HG03520 (cell line): ENCODE results near the gene ZNF385A.

Experiments
- ATAC-seq: cut with Tn5 transposase; IDR thresholded peaks from one replicate; pipeline ENCODE4 v1.9.1; 2021; ENCODE audit warnings: mild to moderate bottlenecking, moderate library complexity; ENCODE audit not compliant: unreplicated experiment

Gene ZNF385A

GRCh38 chr12:54384591-54385041 is at the start of gene ZNF385A:
Gene ZNF385A (minus strand): TSS chr12:54384733. CDS start chr12:54384514, 219 bp downstream.
- no peak for ATAC-seq

GRCh38 chr12:54432815-54433164 is 48.3 kb upstream of the ZNF385A start:
- no peak for ATAC-seq

GRCh38 chr12:54431911-54432814 is 47.6 kb upstream of the ZNF385A start:
- ATAC-seq = no peak

- no peak for ATAC-seq
Measured at GRCh38 chr12:54430471-54431069, 46.0 kb upstream of the ZNF385A start.

GRCh38 chr12:54429014-54429471 is 44.5 kb upstream of the ZNF385A start:
- ATAC-seq = no peak

GRCh38 chr12:54428050-54429013 is 43.8 kb upstream of the ZNF385A start:
- ATAC-seq = no peak

GRCh38 chr12:54427106-54427505 is 42.6 kb upstream of the ZNF385A start:
- ATAC-seq = no peak

GRCh38 chr12:54426690-54427089 is 42.2 kb upstream of the ZNF385A start:
- no peak for ATAC-seq

GRCh38 chr12:54425702-54426101 is 41.2 kb upstream of the ZNF385A start:
- ATAC-seq = no peak

- no peak for ATAC-seq
Measured at GRCh38 chr12:54424224-54424623, 39.7 kb upstream of the ZNF385A start.

- ATAC-seq = no peak
Measured at GRCh38 chr12:54423816-54424150, 39.2 kb upstream of the ZNF385A start.

- ATAC-seq = no peak
Measured at GRCh38 chr12:54421879-54422250, 37.3 kb upstream of the ZNF385A start.

GRCh38 chr12:54421175-54421878 is 36.8 kb upstream of the ZNF385A start:
- no peak for ATAC-seq

- ATAC-seq = no peak
Measured at GRCh38 chr12:54420766-54421144, 36.2 kb upstream of the ZNF385A start.

- no peak for ATAC-seq
Measured at GRCh38 chr12:54419088-54419887, 34.8 kb upstream of the ZNF385A start, which contains the start of gene ITGA5. Gene ITGA5 (minus strand): TSS chr12:54419266. CDS start chr12:54419198, 68 bp downstream.

- ATAC-seq = no peak
Measured at GRCh38 chr12:54418441-54419087, 34.0 kb upstream of the ZNF385A start.

GRCh38 chr12:54417712-54418440 is 33.3 kb upstream of the ZNF385A start:
- no peak for ATAC-seq
